OCI-LY3 (cell line): ENCODE measurements around the gene ST6GALNAC6.

Experiments used
- H2AFZ ChIP-seq: fragments of 200-600, 300-600 bp; shearing (Covaris generic); 2 replicates; pipeline ENCODE4 v1.6.0; 2014; ENCODE audit warnings: antibody characterized with exemption, low read depth, low read length
- H3K27ac ChIP-seq: fragments of 200-600, 300-600 bp; sonication (generic); 2 replicates; pipeline ENCODE4 v1.5.1; 2014; ENCODE audit warnings: mild to moderate bottlenecking, low read length, moderate library complexity, mixed read lengths
- H3K27me3 ChIP-seq: fragments of 200-600, 300-600 bp; sonication (generic); 2 replicates; pipeline ENCODE4 v1.6.1; 2014; ENCODE audit warnings: low read depth, low read length, mixed read lengths
- H3K36me3 ChIP-seq: fragments of 200-600, 300-600 bp; sonication (generic); replicated peaks from 2 replicates; pipeline ENCODE3; 2014; ENCODE audit warnings: low read depth, low read length, mixed read lengths
- H3K4me1 ChIP-seq: fragments of 300-600, 200-600 bp; sonication (generic); 2 replicates; pipeline ENCODE4 v1.6.1; 2014; ENCODE audit warnings: low read length, mixed read lengths
- H3K4me2 ChIP-seq: fragments of 200-600, 300-600 bp; sonication (generic); 2 replicates; pipeline ENCODE4 v1.6.1; 2014; ENCODE audit warnings: low read length, mixed read lengths
- H3K4me3 ChIP-seq: fragments of 300-600, 200-600 bp; sonication (generic); 2 replicates; pipeline ENCODE4 v1.5.1; 2014; ENCODE audit warnings: antibody characterized with exemption, mild to moderate bottlenecking, low read length, moderate library complexity
- H3K79me2 ChIP-seq: fragments of 300-600, 200-600 bp; shearing (Covaris generic); 2 replicates; pipeline ENCODE4 v1.6.1; 2014; ENCODE audit warnings: mild to moderate bottlenecking, low read length, mixed read lengths
- H3K9ac ChIP-seq: fragments of 300-600, 200-600 bp; shearing (Covaris generic); 2 replicates; pipeline ENCODE4 v1.6.0; 2014; ENCODE audit warnings: mild to moderate bottlenecking, low read length, moderate library complexity
- H3K9me3 ChIP-seq: fragments of 200-600, 300-600 bp; shearing (Covaris generic); 2 replicates; pipeline ENCODE4 v1.6.1; 2014; ENCODE audit warnings: low read length, mixed read lengths; ENCODE audit not compliant: insufficient read depth
- H4K20me1 ChIP-seq: fragments of 200-600, 300-600 bp; sonication (generic); 2 replicates; pipeline ENCODE4 v1.6.1; 2016; ENCODE audit warnings: low read length, mixed read lengths; ENCODE audit not compliant: insufficient read depth
- EZH2phosphoT487 ChIP-seq: fragments of 200-600 bp; shearing (Covaris generic); IDR thresholded peaks from 2 replicates; pipeline ENCODE4 v1.6.1; 2018; ENCODE audit warnings: antibody characterized with exemption, mixed run types, low read depth
- TF ChIP-seq, protein P1 (sequence below): fragments of 200-600, 300-600 bp; sonication (generic); IDR thresholded peaks from 2 replicates; pipeline ENCODE4 v1.5.1; 2014; ENCODE audit warnings: antibody characterized with exemption, low read length, low read depth

Gene ST6GALNAC6

DNA sequence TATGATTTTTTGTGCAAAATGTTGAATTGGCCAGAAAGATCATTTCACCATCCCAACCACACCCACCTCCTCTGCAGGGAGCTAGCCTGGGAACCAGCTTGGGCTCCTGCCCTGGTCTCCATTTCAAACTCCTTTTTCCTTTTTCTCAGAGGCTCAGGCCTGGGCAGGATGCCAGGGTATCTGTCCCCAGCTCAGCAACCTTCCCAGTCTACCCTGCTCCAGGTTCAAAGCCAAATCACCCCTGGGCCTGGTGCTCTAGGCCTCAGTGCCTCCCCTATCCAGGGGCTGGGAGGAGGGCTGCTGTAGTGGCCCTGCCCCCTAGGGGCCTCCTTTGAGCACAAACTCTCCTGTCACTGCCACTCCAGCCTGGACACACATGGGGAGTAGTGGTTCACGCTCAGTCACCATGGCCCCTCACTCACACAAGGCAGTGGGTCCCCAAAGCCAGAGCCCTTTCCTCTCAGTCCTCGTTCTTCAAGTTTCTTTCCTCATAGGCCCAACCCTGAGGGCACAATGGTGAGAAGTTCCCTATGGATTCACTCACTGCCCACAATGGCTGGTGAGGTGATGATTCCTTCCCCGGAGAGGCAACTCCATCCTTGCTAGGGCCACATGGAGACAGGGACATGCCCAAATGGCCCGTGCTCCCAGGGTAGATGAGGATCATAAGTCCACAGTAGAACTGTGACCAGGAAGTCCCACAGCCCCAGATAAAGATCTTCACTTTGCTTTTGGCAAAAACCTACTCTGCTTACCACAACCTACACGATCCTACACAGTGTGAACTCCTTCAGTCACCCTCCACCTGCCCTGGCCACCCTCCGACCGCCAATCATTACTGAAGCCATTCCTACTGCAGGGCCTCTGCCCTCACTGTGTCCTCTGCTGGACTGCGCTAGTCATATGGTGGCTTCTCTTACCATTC, 19.0 kb upstream of the ST6GALNAC6 start:
- TF ChIP-seq EZH2phosphoT487, result no peak
- TF ChIP-seq, protein P1, sequence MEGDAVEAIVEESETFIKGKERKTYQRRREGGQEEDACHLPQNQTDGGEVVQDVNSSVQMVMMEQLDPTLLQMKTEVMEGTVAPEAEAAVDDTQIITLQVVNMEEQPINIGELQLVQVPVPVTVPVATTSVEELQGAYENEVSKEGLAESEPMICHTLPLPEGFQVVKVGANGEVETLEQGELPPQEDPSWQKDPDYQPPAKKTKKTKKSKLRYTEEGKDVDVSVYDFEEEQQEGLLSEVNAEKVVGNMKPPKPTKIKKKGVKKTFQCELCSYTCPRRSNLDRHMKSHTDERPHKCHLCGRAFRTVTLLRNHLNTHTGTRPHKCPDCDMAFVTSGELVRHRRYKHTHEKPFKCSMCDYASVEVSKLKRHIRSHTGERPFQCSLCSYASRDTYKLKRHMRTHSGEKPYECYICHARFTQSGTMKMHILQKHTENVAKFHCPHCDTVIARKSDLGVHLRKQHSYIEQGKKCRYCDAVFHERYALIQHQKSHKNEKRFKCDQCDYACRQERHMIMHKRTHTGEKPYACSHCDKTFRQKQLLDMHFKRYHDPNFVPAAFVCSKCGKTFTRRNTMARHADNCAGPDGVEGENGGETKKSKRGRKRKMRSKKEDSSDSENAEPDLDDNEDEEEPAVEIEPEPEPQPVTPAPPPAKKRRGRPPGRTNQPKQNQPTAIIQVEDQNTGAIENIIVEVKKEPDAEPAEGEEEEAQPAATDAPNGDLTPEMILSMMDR, result peak; percentile 53
- Histone ChIP-seq H3K4me3 (peak overlapping the region; percentile 51), H3K9ac (peak overlapping the region; percentile 80), H3K79me2 (peaks cover 48% of the 10 kb centered on the region), H3K36me3 (peaks cover 30% of the 10 kb centered on the region), H2AFZ (no peak overlapping the region), H4K20me1 (no peaks in the 10 kb centered on the region), H3K27ac (peak overlapping the region; percentile 87), H3K4me2 (peak overlapping the region; percentile 74), H3K27me3 (peaks cover 5% of the 10 kb centered on the region; the same call in 1 of the 2 replicates), H3K9me3 (no peaks in the 10 kb centered on the region), H3K4me1 (peaks cover 59% of the 10 kb centered on the region)

DNA sequence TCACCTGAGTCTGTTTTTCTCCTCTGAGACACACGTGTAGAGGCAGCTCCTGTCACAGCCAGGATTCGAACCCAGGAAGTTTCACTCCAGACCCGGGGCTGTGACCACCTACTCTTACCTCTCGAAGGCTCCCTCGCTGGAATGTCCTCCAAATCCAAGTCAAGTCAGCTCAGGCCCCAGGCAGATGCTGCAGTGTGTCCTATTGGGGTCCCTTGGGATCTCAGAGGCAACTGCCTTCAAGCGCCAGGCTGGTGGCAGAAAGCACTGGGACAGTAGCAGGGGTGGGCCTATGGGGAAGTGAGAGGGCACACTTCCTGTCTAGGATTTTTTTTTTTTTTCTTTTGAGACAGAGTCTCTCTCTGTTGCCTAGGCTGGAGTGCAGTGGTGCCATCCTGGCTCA, 18.2 kb upstream of the ST6GALNAC6 start:
- H3K9ac ChIP-seq, result peak overlapping the region; percentile 80
- H3K4me2 ChIP-seq, result peak overlapping the region; percentile 74
- H3K9me3 ChIP-seq, result no peaks in the 10 kb centered on the region
- H3K36me3 ChIP-seq, result peaks cover 37% of the 10 kb centered on the region
- peak overlapping the region; percentile 87 for H3K27ac ChIP-seq
- H3K4me3 ChIP-seq, result peak overlapping the region; percentile 77
- H3K79me2 ChIP-seq, result peaks cover 56% of the 10 kb centered on the region
- no peak for TF ChIP-seq EZH2phosphoT487
- TF ChIP-seq, protein P1, result no peak
- no peak overlapping the region for H2AFZ ChIP-seq
- 0 out of 2 replicates have a peak, but pooled peaks cover 3% of the 10 kb centered on the region for H4K20me1 ChIP-seq
- H3K27me3 ChIP-seq, result peaks cover 5% of the 10 kb centered on the region; the same call in 1 of the 2 replicates
- H3K4me1 ChIP-seq, result peaks cover 67% of the 10 kb centered on the region

DNA sequence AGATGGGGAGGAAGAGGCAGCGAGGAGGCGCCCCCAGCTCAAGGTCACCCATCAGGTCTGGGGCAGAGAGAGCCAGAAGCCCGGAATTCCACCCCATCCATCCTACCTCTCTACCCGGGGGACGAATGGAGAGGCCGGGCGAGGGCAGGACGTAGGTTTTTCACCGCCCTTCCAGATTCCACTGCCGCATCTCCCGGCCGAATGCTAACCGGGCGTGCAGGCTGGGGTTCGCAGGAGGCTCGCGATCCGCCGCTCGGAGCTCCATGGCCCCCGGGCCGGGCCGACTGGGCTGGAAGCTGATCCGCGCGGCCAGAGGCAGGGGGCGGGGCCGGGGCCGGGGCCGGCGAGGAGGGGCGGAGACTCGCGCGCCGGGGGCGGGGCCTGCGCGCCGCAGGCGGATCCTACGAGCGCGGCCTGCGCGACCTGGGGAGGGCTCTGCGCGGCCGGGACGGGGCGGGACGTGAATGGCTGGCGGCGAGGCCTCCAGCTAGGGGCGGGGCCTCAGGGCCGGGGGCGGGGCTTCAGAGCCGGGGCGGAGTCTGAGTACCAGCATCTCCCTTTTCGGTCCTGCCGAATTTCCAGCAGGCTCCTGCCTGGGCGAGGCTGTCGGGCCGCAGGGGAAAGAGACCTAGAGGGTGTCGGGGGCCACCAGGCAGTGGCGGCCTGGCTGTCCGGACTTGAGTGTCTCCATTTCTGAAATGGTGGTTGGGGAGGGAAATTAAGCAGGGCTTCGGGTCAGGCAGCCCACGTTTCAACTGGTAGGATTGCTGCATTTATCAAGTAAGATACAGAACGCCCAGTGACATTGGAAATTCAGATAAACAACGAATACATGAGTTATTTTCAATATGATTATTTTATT, 17.5 kb upstream of the ST6GALNAC6 start, which contains the start of gene ST6GALNAC4:
TSS of gene ST6GALNAC4 (minus strand) at position 322 of the 862 bp plus-strand sequence. CDS start 622 bp downstream, outside the sequence.
- Histone ChIP-seq H3K79me2 (peaks cover 62% of the 10 kb centered on the region), H3K9me3 (no peaks in the 10 kb centered on the region), H3K4me1 (peaks cover 71% of the 10 kb centered on the region), H3K27me3 (peaks cover 2% of the 10 kb centered on the region; the same call in 1 of the 2 replicates), H3K4me2 (peak within 1 kb of the TSS; percentile 98), H2AFZ (no peak within 1 kb of the TSS), H3K36me3 (peaks cover 43% of the 10 kb centered on the region), H3K27ac (peak within 1 kb of the TSS; percentile 99), H3K9ac (peak within 1 kb of the TSS; percentile 99), H3K4me3 (peak within 1 kb of the TSS; percentile 96), H4K20me1 (0 out of 2 replicates have a peak, but pooled peaks cover 6% of the 10 kb centered on the region)
- TF ChIP-seq, protein P1, result no peak
- TF ChIP-seq EZH2phosphoT487, result no peak
